Transverse colon (tissue), 4 donors: ENCODE results near the gene RNF126. TPM values are rescaled to one million over a fixed set of nuclear protein-coding genes. Genes with fewer than 3 reads are reported as not detected.
A peak's percentile ranks its signal among the peaks of the same experiment; 100 is the strongest.

ENCODE experiments used
- DNase-seq: peaks from one replicate; pipeline ENCODE4 v3.0.0-alpha.2; 2019
- H3K27ac ChIP-seq, 4 donors: fragments of 200-600 bp; sonication (generic); 2 replicates each; pipeline ENCODE4 v1.5.1; 2016 to 2018; ENCODE audit warnings: inconsistent platforms in 4 of 4
- H3K27me3 ChIP-seq: fragments of 200-600 bp; sonication (generic); 2 replicates; pipeline ENCODE4 v1.5.1; 2017; ENCODE audit warnings: inconsistent platforms
- H3K36me3 ChIP-seq, 4 donors: fragments of 200-600 bp; sonication (generic); 2 replicates each; pipeline ENCODE4 v1.5.1; 2017 to 2019; ENCODE audit warnings: inconsistent platforms in 4 of 4
- H3K4me1 ChIP-seq, 4 donors: fragments of 200-600 bp; sonication (generic); 2 replicates each; pipeline ENCODE4 v1.5.1; 2017 to 2020; ENCODE audit warnings: inconsistent platforms in 4 of 4
- H3K4me3 ChIP-seq, 4 donors: fragments of 200-600 bp; sonication (generic); 1 replicate in 1 of 4; 2 replicates in 3 of 4; pipeline versions ENCODE4 v1.5.1 to v1.6.1; 2017 to 2019; ENCODE audit warnings: inconsistent platforms in 4 of 4
- H3K9me3 ChIP-seq, 2 donors: fragments of 200-600 bp; sonication (generic); 2 replicates each; pipeline ENCODE4 v1.5.1; 2017 to 2019; ENCODE audit warnings: inconsistent platforms in 2 of 2
- CTCF ChIP-seq, 5 experiments: fragments of 200-600 bp in 3 of 5; fragments of 450-650 bp in 2 of 5; sonication (generic) in 3 of 5; IDR thresholded peaks; 1 replicate in 2 of 5; 2 replicates in 3 of 5; pipeline ENCODE4 v1.5.1; 2016 to 2017; ENCODE audit warnings: antibody characterized with exemption in 5 of 5, inconsistent platforms in 3 of 5, mild to moderate bottlenecking in 2 of 5, moderate library complexity in 1 of 5
- EP300 ChIP-seq: sonication (generic); formaldehyde crosslinking; IDR thresholded peaks from one replicate; pipeline ENCODE4 v1.6.1; 2017; ENCODE audit warnings: antibody characterized with exemption, low read depth
- POLR2A ChIP-seq: fragments of 450-650 bp; IDR thresholded peaks from one replicate; pipeline ENCODE4 v1.6.1; 2016; ENCODE audit warnings: antibody characterized with exemption, mild to moderate bottlenecking, moderate library complexity
- POLR2AphosphoS5 ChIP-seq, 3 donors: sonication (generic); formaldehyde crosslinking; IDR thresholded peaks; one replicate each; pipeline ENCODE4 v1.6.1; 2016; ENCODE audit warnings: antibody characterized with exemption in 3 of 3
- WGBS, 2 donors: methylation state at CpG; one replicate each; pipeline ENCODE4 v1.1.5; 2018; ENCODE audit warnings: low coverage in 1 of 2; 5-methylcytosine and 5-hydroxymethylcytosine counted together
- in situ Hi-C, 4 donors: fragments of 200-750 bp; cut with MboI; loops; one replicate each; pipeline versions ENCODE4 v1.15.0 to v1.15.1; 2017; ENCODE audit warnings: low sequenced_read_pairs in 3 of 4, low pct_ligation_motif_present in 1 of 4, low pct_unique_long_range_greater_than_20kb in 1 of 4
- intact Hi-C: fragments of 100-400 bp; cut with DNase I; formaldehyde crosslinking; loops from one replicate; pipeline ENCODE4 v1.15.1; 2023; ENCODE audit warnings: low total_unique reads
- total RNA-seq, 4 donors: library from RNA; depleted of rRNA; stranded (reverse); fragments of >200 nt; gene quantifications; one replicate each; pipeline ENCODE4 v1.1.0, GENCODE V29; 2016

The RNF126 gene
- total RNA-seq, 4 donors from 2014 or later, result 88.6 to 148 (median 102) TPM

GRCh38 chr19:682678-683320, 19.8 kb upstream of the RNF126 start:
- Histone ChIP-seq H3K36me3 (no peaks in the 10 kb centered on the region), H3K27ac (no peak overlapping the region), H3K9me3 (no peaks in the 10 kb centered on the region), H3K4me1 (peaks cover 3 to 14% (median 10%) of the 10 kb centered on the region in 4 donors), H3K27me3 (peaks cover under 1% of the 10 kb centered on the region), H3K4me3 (no peak overlapping the region)
- in situ Hi-C loops, result no loop called here
- 68% methylated on average over 22 of the region's 25 CpGs; no CpG with 5 or more reads in 1 of the 2 donors for WGBS, 2 donors
- no peak for DNase-seq
- TF ChIP-seq POLR2A, result no peak
- TF ChIP-seq EP300, result no peak
- TF ChIP-seq CTCF (IDR thresholded peaks at IDR 0.05), result no peak
- no peak for TF ChIP-seq POLR2AphosphoS5 (IDR thresholded peaks at IDR 0.05)
- intact Hi-C loops, result no loop called here

GRCh38 chr19:681029-682019, 18.3 kb upstream of the RNF126 start:
- H3K4me3 ChIP-seq, result peak overlapping the region in 2 of 4 donors; percentile 88 to 94
- peaks cover 15% of the 10 kb centered on the region for H3K27me3 ChIP-seq
- no peak for TF ChIP-seq POLR2AphosphoS5 (IDR thresholded peaks at IDR 0.05)
- TF ChIP-seq EP300, result no peak
- TF ChIP-seq POLR2A, result no peak
- TF ChIP-seq CTCF (IDR thresholded peaks at IDR 0.05), result no peak
- intact Hi-C loops, result no loop called here
- in situ Hi-C loops, result no loop called here
- 62% methylated on average over 45 of the region's 54 CpGs; no CpG with 5 or more reads in 1 of the 2 donors for WGBS, 2 donors
- peak overlapping the region; percentile 94 to 99 (median 97) for H3K27ac ChIP-seq
- peak; percentile 92 for DNase-seq
- peaks cover 3 to 27% (median 18%) of the 10 kb centered on the region in 4 donors for H3K4me1 ChIP-seq
- no peaks in the 10 kb centered on the region for H3K36me3 ChIP-seq
- H3K9me3 ChIP-seq, result no peaks in the 10 kb centered on the region

- Histone ChIP-seq H3K27me3 (peaks cover 22% of the 10 kb centered on the region), H3K36me3 (no peaks in the 10 kb centered on the region), H3K27ac (peak overlapping the region; percentile 94 to 99 (median 97)), H3K9me3 (no peaks in the 10 kb centered on the region), H3K4me1 (peaks cover 7 to 32% (median 24%) of the 10 kb centered on the region in 4 donors), H3K4me3 (peak overlapping the region; percentile 50 to 94 (median 87))
- TF ChIP-seq POLR2A (peak; percentile 57), CTCF (IDR thresholded peaks at IDR 0.05) (peak in 4 of 5 experiments; percentile 27 to 59 (median 30)), EP300 (no peak), POLR2AphosphoS5 (IDR thresholded peaks at IDR 0.05) (peak; percentile 82 to 88 (median 86))
- DNase-seq, result peak; percentile 100
- in situ Hi-C loops (no loop called here), intact Hi-C loops (no loop called here)
- 0% methylated on average over 47 of the region's 70 CpGs; no CpG with 5 or more reads in 1 of the 2 donors for WGBS, 2 donors
These were observed 17.4 kb upstream of the RNF126 start for GRCh38 chr19:680287-681028.
